Liver (tissue), 9 donors: ENCODE measurements around the gene NECAB2. TPM values are rescaled to one million over a fixed set of nuclear protein-coding genes. Genes with fewer than 3 reads are reported as not detected.

Experiments used
- DNase-seq: peaks from one replicate; pipeline ENCODE4 v3.0.0-alpha.2; 2017; ENCODE audit warnings: low spot score
- H3K27ac ChIP-seq, 2 donors: one replicate each; pipeline ENCODE4 v1.7.0; 2013; ENCODE audit warnings: inconsistent platforms in 2 of 2, low read length in 2 of 2, control low read depth in 1 of 2, low read depth in 1 of 2, mild to moderate bottlenecking in 1 of 2
- H3K27me3 ChIP-seq, 4 donors: one replicate each; pipeline versions ENCODE4 v1.6.1 to v1.7.0; 2013; ENCODE audit warnings: low read length in 3 of 4, inconsistent platforms in 1 of 4, mild to moderate bottlenecking in 1 of 4, moderate library complexity in 1 of 4; ENCODE audit not compliant: control insufficient read depth in 4 of 4, insufficient read depth in 4 of 4
- H3K36me3 ChIP-seq, 4 donors: one replicate each; pipeline versions ENCODE4 v1.6.1 to v1.7.0; 2013; ENCODE audit warnings: low read length in 3 of 4, mild to moderate bottlenecking in 3 of 4, low read depth in 1 of 4, moderate library complexity in 1 of 4; ENCODE audit not compliant: control insufficient read depth in 4 of 4, insufficient read depth in 3 of 4
- H3K4me1 ChIP-seq, 4 donors: one replicate each; pipeline versions ENCODE4 v1.6.1 to v1.7.0; 2013; ENCODE audit warnings: low read length in 3 of 4, mild to moderate bottlenecking in 3 of 4, moderate library complexity in 1 of 4; ENCODE audit not compliant: control insufficient read depth in 4 of 4, insufficient read depth in 4 of 4
- H3K4me3 ChIP-seq, 3 donors: one replicate each; pipeline versions ENCODE4 v1.6.1 to v1.7.0; 2013; ENCODE audit warnings: low read length in 3 of 3, control low read depth in 1 of 3, low read depth in 1 of 3, mild to moderate bottlenecking in 1 of 3
- H3K9ac ChIP-seq, 2 donors: one replicate each; pipeline ENCODE4 v1.7.0; 2013; ENCODE audit warnings: low read length in 2 of 2, mild to moderate bottlenecking in 2 of 2, moderate library complexity in 2 of 2, control low read depth in 1 of 2, low read depth in 1 of 2
- H3K9me3 ChIP-seq, 4 donors: one replicate each; pipeline versions ENCODE4 v1.6.1 to v1.7.0; 2013; ENCODE audit warnings: low read length in 3 of 4; ENCODE audit not compliant: control insufficient read depth in 4 of 4
- EGR1 ChIP-seq, 2 donors: IDR thresholded peaks; 2 replicates each; pipeline ENCODE4 v1.6.1; 2016 to 2018; ENCODE audit warnings: antibody characterized with exemption in 2 of 2, low read depth in 2 of 2
- FOXA1 ChIP-seq: IDR thresholded peaks from 2 replicates; pipeline ENCODE4 v1.6.1; 2016; ENCODE audit warnings: antibody characterized with exemption
- FOXA2 ChIP-seq: IDR thresholded peaks from 2 replicates; pipeline ENCODE4 v1.6.1; 2016; ENCODE audit warnings: antibody characterized with exemption
- GABPA ChIP-seq, 2 donors: IDR thresholded peaks in 1 of 2; conservative IDR thresholded peaks in 1 of 2; 2 replicates each; pipeline ENCODE4 v1.6.1; 2016; ENCODE audit warnings: antibody characterized with exemption in 2 of 2, mild to moderate bottlenecking in 1 of 2, moderate library complexity in 1 of 2
- HNF4A ChIP-seq, 2 donors: conservative IDR thresholded peaks; 2 replicates each; pipeline ENCODE4 v1.6.1; 2016; ENCODE audit warnings: antibody characterized with exemption in 2 of 2, mild to moderate bottlenecking in 2 of 2
- HNF4G ChIP-seq: IDR thresholded peaks from 2 replicates; pipeline ENCODE4 v1.6.1; 2016; ENCODE audit warnings: antibody characterized with exemption
- JUND ChIP-seq, 2 donors: IDR thresholded peaks; 2 replicates each; pipeline ENCODE4 v1.6.1; 2016; ENCODE audit warnings: antibody characterized with exemption in 2 of 2
- NR2F2 ChIP-seq: IDR thresholded peaks from 2 replicates; pipeline ENCODE4 v1.6.1; 2016; ENCODE audit warnings: antibody characterized with exemption
- RAD21 ChIP-seq, 2 donors: IDR thresholded peaks; 2 replicates each; pipeline ENCODE4 v1.6.1; 2016; ENCODE audit warnings: antibody characterized with exemption in 2 of 2, mild to moderate bottlenecking in 2 of 2
- RXRA ChIP-seq, 2 donors: IDR thresholded peaks; 2 replicates each; pipeline ENCODE4 v1.6.1; 2017 to 2018; ENCODE audit warnings: antibody characterized with exemption in 2 of 2, mild to moderate bottlenecking in 1 of 2
- SP1 ChIP-seq: IDR thresholded peaks from 2 replicates; pipeline ENCODE4 v1.6.1; 2018; ENCODE audit warnings: antibody characterized with exemption, mild to moderate bottlenecking
- TAF1 ChIP-seq: conservative IDR thresholded peaks from 2 replicates; pipeline ENCODE4 v1.6.1; 2016; ENCODE audit warnings: antibody characterized with exemption, mild to moderate bottlenecking
- YY1 ChIP-seq: IDR thresholded peaks from 2 replicates; pipeline ENCODE4 v1.6.1; 2016; ENCODE audit warnings: antibody characterized with exemption, mild to moderate bottlenecking
- WGBS: extraction: QIAGEN DNeasy Blood & Tissue Kit; methylation state at CpG from one replicate; pipeline ENCODE4 v1.1.7; 2013; 5-methylcytosine and 5-hydroxymethylcytosine counted together
- polyA plus RNA-seq, 2 donors: library from polyadenylated mRNA; stranded (reverse) in 1 of 2; unstranded in 1 of 2; fragments of 200-250 nt in 1 of 2; fragments of >200 nt in 1 of 2; fragmentation: Nextera tagmentation in 1 of 2; extraction: Ambion mirVana in 1 of 2; gene quantifications; one replicate each; pipeline versions ENCODE4 v1.2.1 to v1.2.3, GENCODE V29; 2013 to 2015
- total RNA-seq, 2 donors: library from RNA; depleted of rRNA; stranded (reverse); fragments of >200 nt; gene quantifications; one replicate each; pipeline ENCODE4 v1.2.3, GENCODE V29; 2014
- TF ChIP-seq, protein P1 (sequence below): IDR thresholded peaks from 2 replicates; pipeline ENCODE4 v1.6.1; 2016; ENCODE audit warnings: antibody characterized with exemption
- TF ChIP-seq, protein P2 (sequence below): IDR thresholded peaks from 2 replicates; pipeline ENCODE4 v1.6.1; 2016; ENCODE audit warnings: antibody characterized with exemption
- TF ChIP-seq, protein P3 (sequence below): fragments of 150-350 bp; IDR thresholded peaks from 2 replicates; pipeline ENCODE4 v1.5.1; 2017; ENCODE audit warnings: improper control_type of control experiment, low read depth, low read length; ENCODE audit not compliant: missing input control
- TF ChIP-seq, protein P4 (sequence below): IDR thresholded peaks from 2 replicates; pipeline ENCODE4 v1.6.1; 2016; ENCODE audit warnings: antibody characterized with exemption
- TF ChIP-seq, protein P5 (sequence below): IDR thresholded peaks from 2 replicates; pipeline ENCODE4 v1.6.1; 2016; ENCODE audit warnings: antibody characterized with exemption, mild to moderate bottlenecking
- donor health status: healthy.
- donor health status: healthy.
- donor health status: healthy.
- donor health status: healthy.
- donor health status: healthy.

Gene NECAB2
- total and polyA plus RNA-seq, 4 donors: 2.7 to 3.8 (median 2.9) TPM; not detected in 1

DNA sequence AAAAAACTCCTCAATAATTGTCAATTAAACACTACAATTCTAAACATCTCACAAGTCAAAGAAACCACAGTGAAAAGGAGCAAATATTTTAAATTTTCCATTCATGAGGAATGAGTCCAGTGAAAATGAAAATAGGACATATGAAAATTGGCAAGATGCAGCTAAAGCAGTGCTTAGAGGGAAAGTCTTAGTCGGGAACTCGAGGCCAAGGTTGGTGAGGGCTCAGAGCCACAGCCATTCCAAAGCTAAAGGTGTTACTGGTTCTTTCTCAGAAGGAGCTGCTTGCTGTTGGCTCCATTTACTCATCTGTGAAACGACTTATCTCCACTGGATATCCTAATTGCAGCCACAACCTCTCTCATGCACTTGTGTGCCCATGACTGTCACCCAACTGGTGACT, 68.1 kb downstream of the NECAB2 start:
- H3K4me3 ChIP-seq: no peak overlapping the region
- peaks cover 0 to 2% (median under 1%) of the 10 kb centered on the region in 4 donors for H3K9me3 ChIP-seq
- H3K9ac ChIP-seq: no peak overlapping the region
- TF ChIP-seq TAF1 (no peak), YY1 (no peak), RXRA (IDR thresholded peaks at IDR 0.05) (no peak), GABPA (IDR thresholded peaks at IDR 0.05 in 1 of 2, conservative IDR thresholded peaks at IDR 0.05 in 1 of 2) (no peak), JUND (IDR thresholded peaks at IDR 0.05) (no peak), HNF4A (conservative IDR thresholded peaks at IDR 0.05) (no peak), HNF4G (no peak), FOXA1 (no peak), EGR1 (IDR thresholded peaks at IDR 0.05; ENCODE audit: low read depth in 2 of 2) (no peak), RAD21 (IDR thresholded peaks at IDR 0.05) (no peak), NR2F2 (no peak), FOXA2 (no peak), SP1 (no peak)
- TF ChIP-seq, protein P1, sequence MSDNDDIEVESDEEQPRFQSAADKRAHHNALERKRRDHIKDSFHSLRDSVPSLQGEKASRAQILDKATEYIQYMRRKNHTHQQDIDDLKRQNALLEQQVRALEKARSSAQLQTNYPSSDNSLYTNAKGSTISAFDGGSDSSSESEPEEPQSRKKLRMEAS: no peak
- TF ChIP-seq, protein P2, sequence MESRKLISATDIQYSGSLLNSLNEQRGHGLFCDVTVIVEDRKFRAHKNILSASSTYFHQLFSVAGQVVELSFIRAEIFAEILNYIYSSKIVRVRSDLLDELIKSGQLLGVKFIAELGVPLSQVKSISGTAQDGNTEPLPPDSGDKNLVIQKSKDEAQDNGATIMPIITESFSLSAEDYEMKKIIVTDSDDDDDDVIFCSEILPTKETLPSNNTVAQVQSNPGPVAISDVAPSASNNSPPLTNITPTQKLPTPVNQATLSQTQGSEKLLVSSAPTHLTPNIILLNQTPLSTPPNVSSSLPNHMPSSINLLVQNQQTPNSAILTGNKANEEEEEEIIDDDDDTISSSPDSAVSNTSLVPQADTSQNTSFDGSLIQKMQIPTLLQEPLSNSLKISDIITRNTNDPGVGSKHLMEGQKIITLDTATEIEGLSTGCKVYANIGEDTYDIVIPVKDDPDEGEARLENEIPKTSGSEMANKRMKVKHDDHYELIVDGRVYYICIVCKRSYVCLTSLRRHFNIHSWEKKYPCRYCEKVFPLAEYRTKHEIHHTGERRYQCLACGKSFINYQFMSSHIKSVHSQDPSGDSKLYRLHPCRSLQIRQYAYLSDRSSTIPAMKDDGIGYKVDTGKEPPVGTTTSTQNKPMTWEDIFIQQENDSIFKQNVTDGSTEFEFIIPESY: no peak
- TF ChIP-seq, protein P3, sequence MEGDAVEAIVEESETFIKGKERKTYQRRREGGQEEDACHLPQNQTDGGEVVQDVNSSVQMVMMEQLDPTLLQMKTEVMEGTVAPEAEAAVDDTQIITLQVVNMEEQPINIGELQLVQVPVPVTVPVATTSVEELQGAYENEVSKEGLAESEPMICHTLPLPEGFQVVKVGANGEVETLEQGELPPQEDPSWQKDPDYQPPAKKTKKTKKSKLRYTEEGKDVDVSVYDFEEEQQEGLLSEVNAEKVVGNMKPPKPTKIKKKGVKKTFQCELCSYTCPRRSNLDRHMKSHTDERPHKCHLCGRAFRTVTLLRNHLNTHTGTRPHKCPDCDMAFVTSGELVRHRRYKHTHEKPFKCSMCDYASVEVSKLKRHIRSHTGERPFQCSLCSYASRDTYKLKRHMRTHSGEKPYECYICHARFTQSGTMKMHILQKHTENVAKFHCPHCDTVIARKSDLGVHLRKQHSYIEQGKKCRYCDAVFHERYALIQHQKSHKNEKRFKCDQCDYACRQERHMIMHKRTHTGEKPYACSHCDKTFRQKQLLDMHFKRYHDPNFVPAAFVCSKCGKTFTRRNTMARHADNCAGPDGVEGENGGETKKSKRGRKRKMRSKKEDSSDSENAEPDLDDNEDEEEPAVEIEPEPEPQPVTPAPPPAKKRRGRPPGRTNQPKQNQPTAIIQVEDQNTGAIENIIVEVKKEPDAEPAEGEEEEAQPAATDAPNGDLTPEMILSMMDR: no peak
- TF ChIP-seq, protein P4, sequence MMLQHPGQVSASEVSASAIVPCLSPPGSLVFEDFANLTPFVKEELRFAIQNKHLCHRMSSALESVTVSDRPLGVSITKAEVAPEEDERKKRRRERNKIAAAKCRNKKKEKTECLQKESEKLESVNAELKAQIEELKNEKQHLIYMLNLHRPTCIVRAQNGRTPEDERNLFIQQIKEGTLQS: no peak
- TF ChIP-seq, protein P5, sequence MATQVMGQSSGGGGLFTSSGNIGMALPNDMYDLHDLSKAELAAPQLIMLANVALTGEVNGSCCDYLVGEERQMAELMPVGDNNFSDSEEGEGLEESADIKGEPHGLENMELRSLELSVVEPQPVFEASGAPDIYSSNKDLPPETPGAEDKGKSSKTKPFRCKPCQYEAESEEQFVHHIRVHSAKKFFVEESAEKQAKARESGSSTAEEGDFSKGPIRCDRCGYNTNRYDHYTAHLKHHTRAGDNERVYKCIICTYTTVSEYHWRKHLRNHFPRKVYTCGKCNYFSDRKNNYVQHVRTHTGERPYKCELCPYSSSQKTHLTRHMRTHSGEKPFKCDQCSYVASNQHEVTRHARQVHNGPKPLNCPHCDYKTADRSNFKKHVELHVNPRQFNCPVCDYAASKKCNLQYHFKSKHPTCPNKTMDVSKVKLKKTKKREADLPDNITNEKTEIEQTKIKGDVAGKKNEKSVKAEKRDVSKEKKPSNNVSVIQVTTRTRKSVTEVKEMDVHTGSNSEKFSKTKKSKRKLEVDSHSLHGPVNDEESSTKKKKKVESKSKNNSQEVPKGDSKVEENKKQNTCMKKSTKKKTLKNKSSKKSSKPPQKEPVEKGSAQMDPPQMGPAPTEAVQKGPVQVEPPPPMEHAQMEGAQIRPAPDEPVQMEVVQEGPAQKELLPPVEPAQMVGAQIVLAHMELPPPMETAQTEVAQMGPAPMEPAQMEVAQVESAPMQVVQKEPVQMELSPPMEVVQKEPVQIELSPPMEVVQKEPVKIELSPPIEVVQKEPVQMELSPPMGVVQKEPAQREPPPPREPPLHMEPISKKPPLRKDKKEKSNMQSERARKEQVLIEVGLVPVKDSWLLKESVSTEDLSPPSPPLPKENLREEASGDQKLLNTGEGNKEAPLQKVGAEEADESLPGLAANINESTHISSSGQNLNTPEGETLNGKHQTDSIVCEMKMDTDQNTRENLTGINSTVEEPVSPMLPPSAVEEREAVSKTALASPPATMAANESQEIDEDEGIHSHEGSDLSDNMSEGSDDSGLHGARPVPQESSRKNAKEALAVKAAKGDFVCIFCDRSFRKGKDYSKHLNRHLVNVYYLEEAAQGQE: no peak
- H3K36me3 ChIP-seq: no peaks in the 10 kb centered on the region
- H3K27ac ChIP-seq: no peak overlapping the region
- 88% methylated on average over 3 of the region's 3 CpGs for WGBS
- DNase-seq: no peak
- H3K27me3 ChIP-seq: no peaks in the 10 kb centered on the region
- H3K4me1 ChIP-seq: no peaks in the 10 kb centered on the region
